ENCODE results near the gene MBP.

MBP gene

DNA sequence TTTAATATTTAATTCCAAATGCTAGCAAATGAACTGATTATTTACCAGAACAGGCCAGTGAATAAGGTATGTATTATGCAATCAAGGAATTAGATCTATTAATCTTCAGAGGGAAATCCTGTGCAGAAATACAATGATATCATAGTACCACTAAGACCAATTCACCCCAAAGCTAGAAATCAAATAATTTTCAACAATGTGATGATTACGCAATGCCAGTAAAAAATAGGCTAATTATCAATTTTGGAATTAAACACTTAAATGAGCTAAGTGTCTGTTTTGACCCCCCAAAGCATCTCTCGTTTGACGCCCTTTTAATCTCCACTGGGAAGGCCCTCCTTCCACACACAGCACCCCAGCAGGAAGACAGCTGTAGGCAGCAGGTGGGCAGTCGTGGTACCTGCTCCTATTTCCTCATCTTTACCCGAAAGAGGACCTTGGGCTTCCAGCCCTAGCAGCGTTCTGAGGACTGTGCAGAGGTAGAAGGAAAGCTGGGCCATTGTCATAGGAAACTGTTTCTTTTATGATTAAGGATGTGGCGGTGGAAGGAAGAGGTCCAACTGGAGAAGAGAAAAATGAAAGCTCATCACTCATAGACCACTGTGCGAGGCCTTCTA lies 84.7 kb downstream of the MBP start:
- DNase-seq (ENCODE audit: low spot score), result no peak

DNA sequence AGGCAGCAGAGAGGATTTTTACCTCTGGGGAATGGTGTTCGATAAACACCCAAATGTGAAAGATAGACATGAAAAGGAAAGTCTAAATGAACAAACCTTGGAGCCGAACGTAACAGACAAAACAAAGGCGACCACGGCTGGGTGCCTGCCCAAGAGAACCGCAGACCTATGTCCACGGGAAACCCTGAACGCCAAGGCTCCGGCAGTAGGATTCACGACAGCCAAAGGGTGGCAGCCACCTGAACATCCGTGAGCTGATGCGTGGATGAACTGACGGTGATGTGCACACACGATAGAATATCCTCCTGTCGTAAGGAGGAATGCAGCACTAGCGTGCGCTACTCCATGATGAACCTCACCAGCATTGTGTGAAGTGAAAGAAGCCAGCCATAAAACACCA lies 85.6 kb downstream of the MBP start:
- DNase-seq (ENCODE audit: low spot score), result no peak

GRCh38 chr18:77046409-77046808 lies 86.2 kb downstream of the MBP start:
- DNase-seq (ENCODE audit: low spot score), result no peak

GRCh38 chr18:77045677-77046076 lies 86.9 kb downstream of the MBP start:
- no peak for DNase-seq (ENCODE audit: low spot score)

GRCh38 chr18:77044866-77045664 lies 87.5 kb downstream of the MBP start:
- DNase-seq (ENCODE audit: low spot score), result no peak

DNA sequence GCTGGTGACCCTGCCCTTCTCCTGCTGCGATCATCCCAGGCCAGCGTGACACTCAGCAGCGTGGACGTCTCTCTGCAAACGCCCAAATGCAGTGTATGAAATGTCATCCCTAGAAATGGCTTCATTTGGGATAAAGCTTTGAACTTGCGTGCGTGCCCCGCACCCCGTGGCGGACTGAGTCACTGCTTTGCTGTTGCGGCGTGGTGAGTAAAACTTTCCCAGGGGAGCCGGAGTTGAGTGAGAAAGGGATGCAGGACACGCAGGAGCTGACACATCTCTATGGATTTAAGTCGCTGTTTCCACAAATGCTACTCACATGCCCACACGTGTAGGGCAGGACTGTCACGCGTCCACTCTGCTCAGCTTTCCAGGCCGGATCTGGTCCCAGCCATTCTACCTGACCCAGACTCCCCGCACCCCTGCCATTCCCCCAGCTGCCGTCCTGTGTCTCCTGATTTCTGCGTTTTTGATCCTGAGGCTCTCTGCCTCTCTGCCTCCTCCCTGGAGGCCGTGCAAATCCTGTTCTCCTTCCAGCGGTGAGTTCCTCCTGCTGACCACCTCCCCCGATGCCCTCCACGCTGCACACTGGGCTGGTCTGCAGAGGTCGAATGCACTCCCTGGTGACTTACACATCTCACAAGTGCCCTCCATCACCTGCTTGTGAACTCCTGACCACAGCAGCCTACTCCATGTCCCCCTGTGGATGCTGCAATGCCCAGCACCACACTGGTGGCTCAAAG lies 88.9 kb downstream of the MBP start:
- no peak for DNase-seq (ENCODE audit: low spot score)

DNA sequence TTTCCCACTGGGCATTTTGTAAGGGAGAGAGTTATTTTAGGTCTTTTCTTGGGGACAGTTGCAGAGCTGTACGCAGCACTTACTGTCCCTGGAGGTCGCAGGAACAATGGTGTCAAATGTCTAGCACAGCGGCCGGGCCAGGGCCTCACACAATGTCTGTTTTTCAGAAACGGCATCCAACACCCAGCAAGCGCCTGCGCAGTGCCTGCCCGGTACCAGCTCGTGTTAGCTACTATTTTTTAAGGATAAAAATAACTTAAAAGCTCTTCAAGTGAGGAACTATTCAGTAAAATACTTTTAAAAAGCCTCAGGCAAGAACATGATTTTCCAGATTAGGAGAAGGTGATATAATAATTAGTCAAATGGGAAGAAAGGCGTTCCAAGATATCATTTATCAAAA lies 90.0 kb downstream of the MBP start:
- peak; percentile 90 for DNase-seq (ENCODE audit: low spot score)

DNA sequence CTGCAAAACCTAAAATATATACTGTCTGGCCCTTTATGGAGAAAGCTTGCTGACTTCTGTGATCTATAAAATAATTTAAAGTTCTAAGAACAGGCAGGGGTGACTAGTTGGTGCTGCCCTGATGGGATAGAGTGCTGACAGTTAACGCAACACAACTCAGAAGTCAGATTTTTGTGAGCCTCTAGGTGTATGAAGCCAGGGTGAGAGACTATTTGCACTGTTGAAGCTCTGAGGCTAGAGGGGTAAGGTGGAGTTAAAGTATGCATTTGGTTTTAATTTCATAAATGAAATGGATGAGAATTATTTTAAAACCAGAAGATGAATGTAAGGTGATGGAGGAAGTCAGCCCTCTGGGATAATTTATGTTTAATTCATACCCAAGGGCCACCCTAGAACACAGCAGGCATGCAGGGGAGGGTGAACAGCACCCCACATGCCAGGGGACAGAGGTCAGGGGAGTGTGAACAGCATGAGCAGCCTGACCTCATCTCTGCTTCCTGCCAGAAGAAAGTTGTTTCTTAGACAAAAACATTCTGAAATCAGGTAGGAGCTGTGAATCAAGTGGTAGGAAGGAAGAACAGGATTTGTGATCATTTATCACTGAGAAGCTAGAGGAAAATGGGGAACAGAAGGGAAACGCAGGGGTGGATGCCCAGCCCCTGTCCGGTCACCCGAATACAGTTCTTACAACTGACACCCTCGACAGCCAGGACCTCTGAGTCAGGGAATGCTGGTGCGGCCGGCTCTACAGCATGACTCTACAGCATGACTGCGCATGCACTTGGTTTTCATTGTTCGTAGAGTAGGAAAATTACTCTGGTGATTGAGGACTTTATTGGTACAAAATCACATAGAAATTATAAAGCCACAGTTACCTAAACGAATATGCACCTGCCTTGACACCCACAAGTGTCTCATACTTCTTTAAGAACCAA lies 93.1 kb downstream of the MBP start:
- no peak for DNase-seq (ENCODE audit: low spot score)

- DNase-seq (ENCODE audit: low spot score), result no peak
Measured at GRCh38 chr18:77038182-77038858, 94.3 kb downstream of the MBP start.

GRCh38 chr18:77037567-77037966 lies 95.0 kb downstream of the MBP start:
- no peak for DNase-seq (ENCODE audit: low spot score)

DNA sequence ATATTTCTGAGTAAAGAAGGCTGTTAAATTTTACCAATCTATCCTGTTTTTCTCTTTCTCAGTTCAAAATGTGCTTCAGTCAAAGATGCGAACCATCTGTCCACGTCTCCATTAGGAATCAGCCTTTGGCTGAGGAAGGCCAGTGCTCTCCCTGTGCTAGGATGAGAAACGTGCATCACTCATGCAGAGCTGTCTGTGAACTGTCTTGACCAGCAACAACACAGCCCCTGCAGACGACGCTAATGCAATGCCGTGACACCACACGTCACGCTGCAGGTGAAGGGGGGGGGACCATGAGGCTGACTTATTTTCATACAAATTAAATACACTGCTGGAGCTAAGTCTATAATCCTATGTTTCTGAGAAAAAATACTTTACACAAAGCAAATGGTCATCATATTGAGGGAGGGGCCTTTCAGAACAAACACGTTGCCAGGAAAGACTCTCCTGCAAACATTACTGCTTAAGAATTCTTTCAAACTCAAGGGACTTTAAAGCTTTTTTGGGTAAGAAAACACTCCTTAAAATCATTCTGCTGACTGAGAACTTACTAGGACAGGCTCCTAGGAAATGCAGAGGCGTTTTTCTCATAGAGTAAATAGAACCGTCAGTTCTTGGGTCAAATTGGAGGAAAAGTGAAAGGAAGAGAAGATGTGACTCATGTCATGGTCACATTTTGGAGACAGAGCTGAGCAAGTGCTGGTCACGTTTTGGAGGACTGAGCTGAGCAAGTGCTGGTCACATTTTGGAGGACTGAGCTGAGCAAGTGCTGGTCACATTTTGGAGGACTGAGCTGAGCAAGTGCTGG lies 97.0 kb downstream of the MBP start:
- DNase-seq (ENCODE audit: low spot score), result no peak

GRCh38 chr18:77033575-77033974 lies 99.0 kb downstream of the MBP start:
- no peak for DNase-seq (ENCODE audit: low spot score)

GRCh38 chr18:77032181-77032701 lies 100.3 kb downstream of the MBP start:
- DNase-seq (ENCODE audit: low spot score), result no peak

GRCh38 chr18:77031662-77032061 lies 100.9 kb downstream of the MBP start:
- no peak for DNase-seq (ENCODE audit: low spot score)

- DNase-seq (ENCODE audit: low spot score), result no peak
Measured at GRCh38 chr18:77030201-77030600, 102.4 kb downstream of the MBP start.

- DNase-seq (ENCODE audit: low spot score), result no peak
Measured at GRCh38 chr18:77025831-77026363, 106.7 kb downstream of the MBP start.

GRCh38 chr18:77025123-77025522 lies 107.5 kb downstream of the MBP start:
- DNase-seq (ENCODE audit: low spot score), result no peak

DNA sequence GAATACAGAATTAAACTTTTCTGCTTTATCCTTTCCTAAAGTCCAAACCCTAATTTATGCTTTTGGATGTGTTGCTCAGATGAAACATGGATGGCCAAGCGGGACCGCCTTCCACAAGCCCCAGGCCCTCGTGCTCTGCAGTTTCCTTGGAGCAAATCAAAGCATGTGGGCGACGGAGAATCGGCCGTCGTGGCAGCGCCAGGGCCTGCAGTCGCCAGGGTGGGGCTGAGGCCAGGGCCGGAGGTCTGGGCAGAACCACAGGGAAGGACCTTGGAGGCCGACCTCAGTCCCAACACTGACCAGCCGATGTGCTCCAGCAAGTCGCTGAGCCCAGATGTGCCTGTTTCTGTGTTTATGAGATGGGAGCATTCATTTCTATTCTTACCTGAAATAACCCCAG lies 108.1 kb downstream of the MBP start:
- no peak for DNase-seq (ENCODE audit: low spot score)

GRCh38 chr18:77023102-77023782 lies 109.3 kb downstream of the MBP start:
- DNase-seq (ENCODE audit: low spot score), result no peak

Data from putamen (tissue), 1 donor.